Renal cortex interstitium (tissue), 11 donors: Measurements from ENCODE around the gene NDE1. TPM values are rescaled to one million over a fixed set of nuclear protein-coding genes. Genes with fewer than 3 reads are reported as not detected.

ENCODE experiments used
- DNase-seq, 11 donors: peaks; one replicate each; pipeline ENCODE4 v3.0.0-alpha.2; 2013; ENCODE audit warnings: low read depth in 9 of 11, low spot score in 4 of 11; ENCODE audit errors: extremely low read depth in 1 of 11
- polyA plus RNA-seq, 3 donors: library from polyadenylated mRNA; unstranded; fragments of 120-200 nt; gene quantifications; one replicate each; pipeline ENCODE4 v1.2.1, GENCODE V29; 2013; ENCODE audit not compliant: insufficient read length in 3 of 3

Gene NDE1
- polyA plus RNA-seq, 3 donors: 38.1 to 49.8 (median 43.1) TPM

DNA sequence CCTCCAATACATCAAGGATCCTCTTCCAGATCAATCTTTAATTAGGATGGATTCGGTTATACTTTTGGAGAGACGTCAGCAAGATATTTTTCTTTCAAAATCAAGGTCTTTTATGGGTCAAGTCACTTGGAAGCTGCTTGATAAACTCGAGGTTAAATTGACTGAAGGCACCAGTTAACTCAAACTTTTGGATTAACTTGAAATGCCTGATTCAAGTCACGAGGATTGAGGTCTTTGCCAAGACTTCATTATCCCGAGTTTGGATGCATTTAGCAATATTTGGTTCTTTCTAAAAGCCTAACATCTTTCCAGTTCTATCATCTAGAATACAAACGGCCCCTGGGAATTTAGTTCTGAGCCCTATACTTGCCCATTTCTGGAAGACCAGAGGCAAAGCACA is 123.9 kb downstream of the NDE1 start:
- DNase-seq: no peak

DNA sequence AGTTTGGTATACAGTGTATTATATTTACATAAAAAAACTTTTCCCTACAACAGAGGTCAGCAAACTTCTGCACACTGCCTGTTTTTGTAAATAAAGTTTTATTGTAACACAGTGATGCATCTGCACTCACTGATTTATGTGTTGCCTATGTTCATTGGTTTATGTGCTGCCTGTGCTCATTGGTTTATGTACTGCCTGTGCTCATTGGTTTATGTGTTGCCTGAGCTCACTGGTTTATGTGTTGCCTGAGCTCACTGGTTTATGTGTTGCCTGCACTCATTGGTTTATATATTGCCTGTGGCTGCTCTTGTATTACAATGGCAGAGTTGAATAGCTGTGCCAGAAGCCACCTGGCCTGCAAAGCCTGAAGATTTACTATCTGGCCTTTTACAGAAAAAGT is 125.2 kb downstream of the NDE1 start:
- DNase-seq: no peak

DNA sequence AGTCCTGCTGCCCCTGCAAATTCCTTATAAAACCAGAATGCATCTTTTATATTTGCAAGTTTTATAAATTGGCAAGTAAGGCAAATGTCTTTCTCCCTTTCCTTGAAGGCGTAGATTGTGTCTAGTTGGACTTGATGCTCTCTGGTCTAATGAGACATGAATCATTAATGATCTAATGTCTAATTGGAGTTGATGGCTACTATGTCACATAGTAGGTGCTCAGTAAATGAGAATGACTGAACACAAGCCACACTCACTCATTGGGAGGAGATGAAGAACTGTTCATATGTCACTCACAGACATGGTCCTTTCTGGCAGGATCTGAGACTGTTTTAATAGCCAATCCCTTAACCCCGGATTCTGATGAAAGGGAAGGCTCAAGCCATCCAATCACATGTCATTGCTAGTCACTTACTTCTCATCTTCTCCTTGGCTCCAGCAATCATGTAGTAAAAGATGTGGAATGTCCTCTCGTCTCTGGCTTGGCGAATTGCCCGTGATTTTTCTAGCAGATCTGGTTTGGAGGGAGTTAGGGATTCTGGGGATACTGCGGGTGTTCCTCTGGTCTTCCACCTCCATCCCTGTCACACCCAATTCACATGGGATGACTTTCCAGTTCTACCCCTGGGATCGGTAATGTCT is 125.7 kb downstream of the NDE1 start:
- DNase-seq: no peak

Other genes with a start within 250 kb of the NDE1 start
- 10 to 100 TPM; 36.9 to 46.6 (median 42.8) TPM for gene BMERB1, start 215.7 kb upstream of the NDE1 start, polyA plus RNA-seq
- gene MARF1, start 7.1 kb upstream of the NDE1 start, polyA plus RNA-seq: 10 to 100 TPM; 47.0 to 65.2 (median 53.7) TPM
- 10 to 100 TPM in 2 of 3 donors, 1 to 10 TPM in 1; 9.9 to 12.2 (median 10.7) TPM for gene MYH11, start 206.8 kb downstream of the NDE1 start, polyA plus RNA-seq
- gene CEP20, start 238.4 kb downstream of the NDE1 start, polyA plus RNA-seq: 10 to 100 TPM; 35.5 to 45.3 (median 37.5) TPM